UCSD-AML1 (cell line): Measurements from ENCODE around the gene PLA2G12A.
"Not testable (repeated sequence)": the region's sequence is repeated elsewhere in the genome, so short reads cannot be mapped to it uniquely, and the experiment has no call there.

ENCODE experiments used
- DNase-seq: peaks from one replicate; lab custom pipeline; 2025; ENCODE audit not compliant: unreplicated experiment; lab: John Stamatoyannopoulos, UW

The PLA2G12A gene

GRCh38 chr4:109682875-109683274 lies 47.0 kb downstream of the PLA2G12A start:
- no peak for DNase-seq

- not testable (repeated sequence) for DNase-seq
Measured at GRCh38 chr4:109678925-109679324, 50.9 kb downstream of the PLA2G12A start.

- not testable (repeated sequence) for DNase-seq
Measured at GRCh38 chr4:109678472-109678871, 51.4 kb downstream of the PLA2G12A start.

- no peak for DNase-seq
Measured at GRCh38 chr4:109676886-109677285, 53.0 kb downstream of the PLA2G12A start.

- no peak for DNase-seq
Measured at GRCh38 chr4:109675843-109676242, 54.0 kb downstream of the PLA2G12A start.

- no peak for DNase-seq
Measured at GRCh38 chr4:109675181-109675580, 54.7 kb downstream of the PLA2G12A start.

- DNase-seq, result no peak
Measured at GRCh38 chr4:109673303-109673702, 56.6 kb downstream of the PLA2G12A start.

GRCh38 chr4:109672169-109672930 lies 57.5 kb downstream of the PLA2G12A start:
- DNase-seq, result no peak

GRCh38 chr4:109671350-109671749 lies 58.5 kb downstream of the PLA2G12A start:
- no peak for DNase-seq

GRCh38 chr4:109665783-109666485 lies 63.9 kb downstream of the PLA2G12A start:
- no peak for DNase-seq

- no peak for DNase-seq
Measured at GRCh38 chr4:109662771-109663170, 67.1 kb downstream of the PLA2G12A start.

- no peak for DNase-seq
Measured at GRCh38 chr4:109662116-109662515, 67.8 kb downstream of the PLA2G12A start.
